Testis (tissue), 3 donors: ENCODE data around the gene CDH4. TPM values are rescaled to one million over a fixed set of nuclear protein-coding genes. Genes with fewer than 3 reads are reported as not detected.

ENCODE experiments used
- DNase-seq: peaks from one replicate; pipeline ENCODE4 v3.0.0-alpha.2; 2019
- H3K27ac ChIP-seq, 2 donors: fragments of 200-600 bp; sonication (generic); one replicate each; pipeline ENCODE4 v1.5.1; 2019
- H3K27me3 ChIP-seq: fragments of 200-600 bp; sonication (generic); one replicate; pipeline ENCODE4 v1.5.1; 2019
- H3K36me3 ChIP-seq: fragments of 200-600 bp; sonication (generic); one replicate; pipeline ENCODE4 v1.5.1; 2017; ENCODE audit warnings: low read depth; ENCODE audit errors: missing control alignments
- H3K4me1 ChIP-seq: fragments of 200-600 bp; sonication (generic); one replicate; pipeline ENCODE4 v1.5.1; 2019
- H3K4me3 ChIP-seq, 2 donors: fragments of 200-600 bp; sonication (generic); one replicate each; pipeline ENCODE4 v1.5.1; 2017 to 2019
- H3K9me3 ChIP-seq: fragments of 200-600 bp; sonication (generic); one replicate; pipeline ENCODE4 v1.5.1; 2017
- POLR2A ChIP-seq: fragments of 450-650 bp; IDR thresholded peaks from one replicate; pipeline ENCODE4 v1.6.1; 2017; ENCODE audit warnings: antibody characterized with exemption, mild to moderate bottlenecking, moderate library complexity
- WGBS, 2 donors: methylation state at CpG; one replicate each; pipeline ENCODE4 v1.1.5; 2018; 5-methylcytosine and 5-hydroxymethylcytosine counted together
- intact Hi-C: fragments of 100-400 bp; cut with DNase I; formaldehyde crosslinking; loops from one replicate; pipeline ENCODE4 v1.15.1; 2023; ENCODE audit warnings: low total_unique reads
- polyA plus RNA-seq: library from polyadenylated mRNA; stranded (reverse); fragments of 350-450 nt; fragmentation: Illumina TruSeq; extraction: RNeasy Lipid Tissue Mini Kit (QIAGEN cat#74804); gene quantifications from one replicate; pipeline ENCODE4 v1.2.3, GENCODE V29; 2014; ENCODE audit warnings: low read depth, low replicate concordance; ENCODE audit not compliant: insufficient read depth
- total RNA-seq, 2 donors: library from RNA; depleted of rRNA; stranded (reverse); fragments of >200 nt; gene quantifications; one replicate each; pipeline ENCODE4 v1.2.3, GENCODE V29; 2016
- TF ChIP-seq, protein P1 (sequence below), 3 experiments: fragments of 450-650 bp in 2 of 3; fragments of 200-600 bp in 1 of 3; sonication (generic) in 1 of 3; IDR thresholded peaks; one replicate each; pipeline ENCODE4 v1.5.1; 2016 to 2019; ENCODE audit warnings: antibody characterized with exemption in 3 of 3, mild to moderate bottlenecking in 2 of 3, moderate library complexity in 1 of 3

Gene CDH4
- total and polyA plus RNA-seq, 3 donors from 2014 or later: 1.4 to 3.3 (median 1.9) TPM

DNA sequence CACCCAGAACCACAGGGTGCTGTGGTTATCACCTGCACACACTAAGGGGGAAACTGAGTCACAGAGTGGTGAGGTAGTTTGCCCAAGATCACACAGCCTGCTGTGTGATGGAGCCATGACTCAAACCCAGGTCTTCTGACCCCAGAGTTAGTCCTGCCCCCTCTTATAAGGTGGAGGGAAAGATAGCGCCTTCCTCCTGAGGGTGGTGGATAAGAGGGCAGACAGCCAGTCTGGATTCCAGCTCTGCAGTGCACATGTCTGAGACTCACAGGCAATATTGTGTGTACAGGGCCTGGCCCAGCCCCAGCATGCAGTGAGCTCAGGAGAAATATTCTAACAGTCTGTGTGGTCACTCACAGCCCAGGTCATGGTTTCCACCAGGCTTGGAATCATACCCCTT lies 393.7 kb downstream of the CDH4 start:
- Histone ChIP-seq H3K9me3 (no peaks in the 10 kb centered on the region), H3K27ac (no peak overlapping the region), H3K4me3 (no peak overlapping the region), H3K4me1 (peaks cover 18% of the 10 kb centered on the region), H3K27me3 (no peaks in the 10 kb centered on the region), H3K36me3 (no peaks in the 10 kb centered on the region)
- intact Hi-C loops: no loop called here
- TF ChIP-seq POLR2A: no peak
- TF ChIP-seq, protein P1, sequence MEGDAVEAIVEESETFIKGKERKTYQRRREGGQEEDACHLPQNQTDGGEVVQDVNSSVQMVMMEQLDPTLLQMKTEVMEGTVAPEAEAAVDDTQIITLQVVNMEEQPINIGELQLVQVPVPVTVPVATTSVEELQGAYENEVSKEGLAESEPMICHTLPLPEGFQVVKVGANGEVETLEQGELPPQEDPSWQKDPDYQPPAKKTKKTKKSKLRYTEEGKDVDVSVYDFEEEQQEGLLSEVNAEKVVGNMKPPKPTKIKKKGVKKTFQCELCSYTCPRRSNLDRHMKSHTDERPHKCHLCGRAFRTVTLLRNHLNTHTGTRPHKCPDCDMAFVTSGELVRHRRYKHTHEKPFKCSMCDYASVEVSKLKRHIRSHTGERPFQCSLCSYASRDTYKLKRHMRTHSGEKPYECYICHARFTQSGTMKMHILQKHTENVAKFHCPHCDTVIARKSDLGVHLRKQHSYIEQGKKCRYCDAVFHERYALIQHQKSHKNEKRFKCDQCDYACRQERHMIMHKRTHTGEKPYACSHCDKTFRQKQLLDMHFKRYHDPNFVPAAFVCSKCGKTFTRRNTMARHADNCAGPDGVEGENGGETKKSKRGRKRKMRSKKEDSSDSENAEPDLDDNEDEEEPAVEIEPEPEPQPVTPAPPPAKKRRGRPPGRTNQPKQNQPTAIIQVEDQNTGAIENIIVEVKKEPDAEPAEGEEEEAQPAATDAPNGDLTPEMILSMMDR (IDR thresholded peaks at IDR 0.05): no peak
- WGBS, 2 donors: 60 to 88% methylated on average over 1 of the region's 1 CpG
- DNase-seq: no peak

DNA sequence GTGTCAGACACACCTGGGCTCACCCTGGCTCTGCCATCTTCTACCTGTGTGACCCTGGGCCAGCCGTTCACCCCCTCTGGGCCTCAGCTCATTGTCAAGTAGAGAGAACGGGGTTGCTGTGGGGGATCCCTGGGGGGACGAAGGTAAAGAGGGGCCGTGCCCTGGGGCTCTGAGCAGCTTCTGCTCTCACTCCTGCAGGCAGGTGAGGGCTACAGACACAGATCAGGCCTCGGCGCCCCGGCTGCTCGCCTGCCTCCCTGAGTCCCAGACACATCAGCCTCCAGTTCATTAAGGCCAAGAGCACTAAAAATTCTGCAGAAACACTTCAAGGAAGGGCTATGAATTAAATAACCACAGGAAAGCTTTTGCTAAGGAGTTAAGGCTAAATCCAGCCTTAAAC lies 394.4 kb downstream of the CDH4 start:
- Histone ChIP-seq H3K27me3 (no peaks in the 10 kb centered on the region), H3K9me3 (no peaks in the 10 kb centered on the region), H3K4me1 (peaks cover 18% of the 10 kb centered on the region), H3K4me3 (no peak overlapping the region), H3K36me3 (no peaks in the 10 kb centered on the region), H3K27ac (no peak overlapping the region)
- no peak for DNase-seq
- intact Hi-C loops: no loop called here
- WGBS, 2 donors: 92% methylated on average over 8 of the region's 8 CpGs; no CpG with 5 or more reads in 1 of the 2 donors
- TF ChIP-seq, protein P1 (IDR thresholded peaks at IDR 0.05): no peak
- no peak for TF ChIP-seq POLR2A

DNA sequence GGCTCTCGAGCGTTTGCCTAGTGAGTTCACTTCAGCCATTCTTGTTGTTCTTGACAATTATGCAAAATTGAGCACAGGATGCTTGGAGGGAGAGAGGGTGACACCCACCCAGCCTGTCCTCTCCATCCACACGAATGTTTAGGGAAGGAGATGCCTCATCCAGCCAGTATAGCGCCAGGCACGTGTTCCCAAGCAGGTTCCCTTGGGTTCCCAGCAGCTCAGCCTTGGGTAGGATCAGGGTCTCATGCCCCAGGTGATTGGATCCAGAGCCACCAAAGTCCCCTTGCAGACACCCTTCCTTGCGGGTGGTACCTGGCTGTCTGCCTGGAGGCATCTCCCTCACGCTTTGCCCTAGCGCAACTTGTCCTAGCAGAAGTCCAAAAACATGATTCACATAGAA lies 394.9 kb downstream of the CDH4 start:
- WGBS, 2 donors: 76 to 90% methylated on average over 8 of the region's 8 CpGs
- TF ChIP-seq, protein P1 (IDR thresholded peaks at IDR 0.05): no peak
- no peak for TF ChIP-seq POLR2A

DNA sequence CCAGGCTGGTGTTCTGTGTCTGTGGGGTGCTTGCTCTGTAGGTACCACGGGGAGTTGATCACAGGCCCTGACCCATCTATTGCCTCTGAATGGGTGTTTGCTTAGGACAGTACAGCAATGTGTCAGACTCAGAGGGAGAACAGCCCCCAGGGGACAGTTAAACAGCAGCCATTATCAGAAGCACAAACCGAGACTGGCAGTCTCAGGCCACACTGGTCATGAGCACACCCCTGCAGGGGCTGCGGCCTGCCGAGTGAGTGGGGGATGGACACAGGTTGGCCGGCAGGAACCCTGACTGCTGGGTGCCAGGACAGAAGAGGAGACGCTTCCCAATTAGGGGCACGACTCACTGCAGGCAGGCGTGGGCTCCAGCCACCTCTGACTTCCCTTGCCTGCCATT lies 395.6 kb downstream of the CDH4 start:
- intact Hi-C loops: no loop called here
- 75 to 85% methylated on average over 6 to 8 of the region's 8 CpGs for WGBS, 2 donors
- no peaks in the 10 kb centered on the region for H3K9me3 ChIP-seq
- no peak for DNase-seq
- peaks cover 18% of the 10 kb centered on the region for H3K4me1 ChIP-seq
- H3K36me3 ChIP-seq: no peaks in the 10 kb centered on the region
- no peak overlapping the region for H3K27ac ChIP-seq
- H3K4me3 ChIP-seq: no peak overlapping the region
- TF ChIP-seq, protein P1 (IDR thresholded peaks at IDR 0.05): no peak
- no peak for TF ChIP-seq POLR2A
- H3K27me3 ChIP-seq: no peaks in the 10 kb centered on the region

More for the DNA sequence above, 394.9 kb downstream of the CDH4 start:
- Histone ChIP-seq H3K27ac (no peak overlapping the region), H3K4me3 (no peak overlapping the region), H3K4me1 (peaks cover 18% of the 10 kb centered on the region), H3K9me3 (no peaks in the 10 kb centered on the region), H3K27me3 (no peaks in the 10 kb centered on the region), H3K36me3 (no peaks in the 10 kb centered on the region)
- no peak for DNase-seq
- intact Hi-C loops: no loop called here

DNA sequence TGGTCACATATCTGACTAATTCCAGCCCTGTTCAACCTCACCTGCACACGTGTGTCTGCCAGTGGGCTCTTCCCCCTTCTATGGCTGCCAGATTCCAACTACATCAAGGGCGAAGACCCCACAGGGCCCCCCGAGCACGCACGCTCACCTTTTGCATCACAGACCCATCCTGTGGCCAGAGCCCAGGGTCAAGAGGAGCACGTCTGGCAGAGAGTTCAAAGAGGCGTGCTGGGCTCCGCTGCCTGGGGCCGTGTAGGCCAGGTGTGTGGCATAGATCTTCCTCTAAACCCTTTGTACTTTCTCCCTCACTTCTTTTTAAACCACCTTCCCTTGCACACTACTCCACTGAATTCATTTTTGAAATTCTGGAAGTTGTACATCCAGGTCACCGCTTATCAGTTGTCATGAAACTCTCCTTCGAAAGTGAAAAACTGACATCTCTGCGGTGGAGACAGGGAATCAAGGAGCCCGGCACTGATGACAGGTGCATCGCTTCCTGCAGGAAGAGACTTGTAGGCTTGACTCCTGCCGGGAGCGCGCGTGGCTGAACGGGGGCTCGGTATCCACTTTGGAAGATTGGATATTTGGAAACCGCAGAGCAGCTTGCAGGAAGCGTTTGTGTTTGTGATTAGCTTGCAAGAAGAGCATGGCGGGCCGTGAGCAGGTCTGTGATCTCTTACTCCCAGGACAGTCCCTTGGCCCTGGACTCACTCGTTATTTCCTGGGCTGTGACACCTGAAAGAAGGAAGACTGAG lies 397.2 kb downstream of the CDH4 start:
- Histone ChIP-seq H3K36me3 (no peaks in the 10 kb centered on the region), H3K4me1 (peaks cover 10% of the 10 kb centered on the region), H3K9me3 (no peaks in the 10 kb centered on the region), H3K27me3 (no peaks in the 10 kb centered on the region), H3K4me3 (no peak overlapping the region), H3K27ac (no peak overlapping the region)
- TF ChIP-seq POLR2A: no peak
- TF ChIP-seq, protein P1 (IDR thresholded peaks at IDR 0.05): no peak
- 91 to 92% methylated on average over 24 to 25 of the region's 25 CpGs for WGBS, 2 donors
- intact Hi-C loops: no loop called here
- no peak for DNase-seq
